ENCODE measurements around the gene BRINP1.

The BRINP1 gene, protein sequence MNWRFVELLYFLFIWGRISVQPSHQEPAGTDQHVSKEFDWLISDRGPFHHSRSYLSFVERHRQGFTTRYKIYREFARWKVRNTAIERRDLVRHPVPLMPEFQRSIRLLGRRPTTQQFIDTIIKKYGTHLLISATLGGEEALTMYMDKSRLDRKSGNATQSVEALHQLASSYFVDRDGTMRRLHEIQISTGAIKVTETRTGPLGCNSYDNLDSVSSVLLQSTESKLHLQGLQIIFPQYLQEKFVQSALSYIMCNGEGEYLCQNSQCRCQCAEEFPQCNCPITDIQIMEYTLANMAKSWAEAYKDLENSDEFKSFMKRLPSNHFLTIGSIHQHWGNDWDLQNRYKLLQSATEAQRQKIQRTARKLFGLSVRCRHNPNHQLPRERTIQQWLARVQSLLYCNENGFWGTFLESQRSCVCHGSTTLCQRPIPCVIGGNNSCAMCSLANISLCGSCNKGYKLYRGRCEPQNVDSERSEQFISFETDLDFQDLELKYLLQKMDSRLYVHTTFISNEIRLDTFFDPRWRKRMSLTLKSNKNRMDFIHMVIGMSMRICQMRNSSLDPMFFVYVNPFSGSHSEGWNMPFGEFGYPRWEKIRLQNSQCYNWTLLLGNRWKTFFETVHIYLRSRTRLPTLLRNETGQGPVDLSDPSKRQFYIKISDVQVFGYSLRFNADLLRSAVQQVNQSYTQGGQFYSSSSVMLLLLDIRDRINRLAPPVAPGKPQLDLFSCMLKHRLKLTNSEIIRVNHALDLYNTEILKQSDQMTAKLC

DNA sequence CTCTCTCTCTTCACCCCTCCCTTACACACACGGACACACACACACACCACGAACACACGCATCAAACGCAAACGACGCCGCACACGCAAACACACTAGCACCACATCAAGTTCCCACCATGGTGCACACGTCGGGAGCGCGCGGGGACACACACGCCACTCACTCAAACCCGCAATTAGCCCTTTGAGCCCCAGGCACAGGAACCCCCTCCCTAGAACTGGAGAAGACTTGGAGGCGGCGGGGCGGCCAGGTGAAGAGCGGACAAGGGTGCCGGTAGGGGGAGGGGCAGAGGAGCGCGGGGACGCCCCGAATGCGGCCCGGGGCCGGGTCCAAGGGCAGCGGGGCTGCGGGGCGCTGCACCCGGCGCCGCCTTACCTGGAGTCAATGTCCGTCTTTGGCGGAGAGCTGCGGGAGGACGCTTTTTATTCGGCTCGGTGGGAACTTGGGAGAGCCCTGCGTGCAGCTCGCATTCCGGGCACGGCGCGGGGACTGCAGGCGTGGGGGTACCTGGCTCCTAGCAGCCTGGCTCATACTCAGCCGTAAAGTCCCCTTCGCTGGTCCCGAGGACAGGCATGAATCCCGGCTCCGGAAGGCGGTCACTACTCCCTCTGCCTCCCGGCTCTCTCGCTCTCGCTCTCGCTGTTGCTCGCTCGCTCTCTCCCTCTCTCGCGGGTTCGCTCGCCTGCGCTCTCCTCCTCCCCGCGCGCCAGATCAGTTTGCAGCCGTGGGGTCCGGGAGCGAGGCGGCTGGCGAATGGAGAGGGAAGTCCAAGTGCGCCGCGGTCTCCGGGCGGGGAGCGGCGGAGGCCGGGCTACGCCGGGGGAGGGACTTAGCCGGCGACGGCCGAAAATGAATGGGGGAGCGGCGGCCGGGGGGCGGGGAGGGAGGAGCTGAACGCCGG, at the start of gene BRINP1:
BRINP1 (minus strand) TSS at position 755 of the 901 bp plus-strand sequence. CDS start 56,080 bp downstream, outside the sequence.
- in situ Hi-C loops (cut with MboI; ENCODE audit: low sequenced_read_pairs), result no loop called here

DNA sequence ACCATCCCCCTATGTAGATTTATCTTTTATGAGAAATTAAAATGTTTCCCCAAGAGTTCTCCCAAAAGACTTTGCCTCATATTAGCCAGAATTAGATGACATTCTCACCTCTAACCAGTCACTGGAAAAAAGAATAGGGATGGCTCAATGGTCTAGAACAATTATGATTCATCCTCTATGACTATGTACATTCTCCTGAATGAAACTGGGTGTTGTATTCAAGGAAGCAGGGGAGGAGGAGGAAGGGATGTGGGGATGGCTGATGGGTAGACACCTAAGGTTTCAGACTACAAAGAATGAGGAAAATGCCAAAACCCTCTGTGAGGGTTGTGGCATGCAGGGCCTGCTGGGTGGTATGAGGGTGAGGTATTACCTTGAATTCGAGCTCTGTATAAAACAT, 49.5 kb upstream of the BRINP1 start:
- in situ Hi-C loops (cut with MboI; ENCODE audit: low sequenced_read_pairs), result no loop called here

DNA sequence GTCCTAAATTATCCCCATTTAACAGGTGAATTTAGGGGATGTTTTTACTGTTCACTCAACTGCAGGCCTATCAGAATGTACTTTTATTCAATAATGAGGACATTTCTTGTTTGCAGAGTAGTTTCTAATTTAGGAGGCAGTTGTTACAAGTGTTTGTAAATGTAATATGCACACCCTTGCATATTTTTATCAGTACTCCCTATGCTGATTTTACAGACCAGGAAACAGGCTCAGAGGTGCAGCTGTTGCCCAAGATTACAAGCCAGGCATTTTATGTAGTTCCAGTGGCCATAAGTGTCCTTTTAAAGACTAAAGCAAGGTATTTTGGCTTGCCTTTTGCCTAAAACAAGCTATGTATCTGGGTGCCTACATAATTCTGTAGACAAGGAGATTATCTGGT, 47.6 kb upstream of the BRINP1 start:
- in situ Hi-C loops (cut with MboI; ENCODE audit: low sequenced_read_pairs), result no loop called here

DNA sequence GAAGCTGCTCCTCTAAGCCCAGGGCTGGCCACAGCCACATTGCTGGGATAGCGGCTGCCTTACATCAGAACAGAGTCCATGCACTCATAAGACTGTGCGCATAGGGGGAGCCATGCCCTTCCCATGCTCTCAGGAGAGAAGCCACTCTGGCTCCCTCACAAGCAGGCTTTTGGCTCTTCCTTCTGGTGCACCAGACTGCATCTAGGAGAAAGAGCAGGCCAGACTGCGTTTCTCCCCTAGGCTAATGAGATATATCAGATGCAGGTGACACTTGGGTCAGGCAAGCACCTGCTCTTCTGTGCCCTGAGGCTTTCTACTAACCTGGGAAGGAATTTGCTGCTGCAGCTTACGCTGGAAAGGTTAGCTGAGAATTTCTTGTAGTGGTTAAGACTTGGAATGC, 43.2 kb upstream of the BRINP1 start:
- in situ Hi-C loops (cut with MboI; ENCODE audit: low sequenced_read_pairs), result no loop called here

DNA sequence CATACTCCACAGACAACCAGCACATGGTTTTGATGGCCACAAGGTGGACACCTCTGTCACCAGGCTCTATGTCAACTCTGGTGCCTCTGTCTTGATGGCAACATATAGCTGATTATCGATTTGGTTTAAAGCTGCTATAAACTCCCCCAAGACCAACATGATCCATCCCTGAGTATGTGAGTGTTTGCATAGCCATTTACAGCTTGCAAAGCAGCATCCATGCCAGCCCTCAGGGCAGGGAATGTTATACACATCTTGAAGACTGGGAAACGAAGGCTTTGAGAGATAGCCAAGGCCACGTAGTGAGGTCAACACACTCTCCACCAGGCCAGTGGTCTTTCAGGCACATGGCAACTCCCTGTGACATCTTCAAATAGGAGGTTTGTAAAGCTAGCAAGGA, 40.3 kb upstream of the BRINP1 start:
- in situ Hi-C loops (cut with MboI; ENCODE audit: low sequenced_read_pairs), result no loop called here

DNA sequence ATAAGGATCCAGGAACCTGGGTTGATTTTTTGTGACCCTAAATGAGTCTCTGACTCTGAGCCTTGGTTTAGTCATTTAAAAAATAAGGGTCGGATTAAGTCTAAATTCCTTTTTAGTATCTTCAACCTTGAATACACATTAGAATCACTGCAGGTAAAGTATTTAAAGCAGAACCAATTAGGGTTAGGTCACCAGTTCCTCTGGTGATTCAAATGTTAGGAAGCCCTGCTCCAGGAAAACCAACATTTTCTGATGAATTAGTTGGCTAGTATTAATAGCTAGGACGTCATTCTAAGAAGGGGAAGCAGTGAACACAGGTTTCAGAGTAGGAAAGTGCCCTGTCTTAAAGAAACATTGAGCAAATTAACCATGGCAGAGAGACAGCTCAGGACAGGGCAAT, 31.4 kb upstream of the BRINP1 start:
- in situ Hi-C loops (cut with MboI; ENCODE audit: low sequenced_read_pairs), result no loop called here

DNA sequence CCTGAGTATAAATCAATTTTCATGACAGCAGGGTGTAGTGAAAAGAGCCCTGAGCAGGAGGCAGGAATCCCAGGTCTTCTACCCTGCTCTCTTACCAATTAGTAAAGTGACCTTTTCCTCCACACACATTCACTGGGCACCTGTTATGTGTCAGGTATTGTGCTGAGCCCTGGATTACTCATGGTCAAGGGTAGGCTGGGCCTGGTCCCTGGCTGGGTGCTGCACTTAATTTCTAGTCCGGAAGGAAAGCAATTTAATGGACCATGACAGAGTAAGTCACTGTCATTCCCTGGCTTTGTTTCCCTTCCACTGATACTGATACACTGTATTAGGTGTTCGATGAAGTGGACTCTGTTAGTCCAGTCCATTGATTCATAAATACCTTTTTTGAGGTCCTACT, 29.1 kb upstream of the BRINP1 start:
- in situ Hi-C loops (cut with MboI; ENCODE audit: low sequenced_read_pairs), result no loop called here

DNA sequence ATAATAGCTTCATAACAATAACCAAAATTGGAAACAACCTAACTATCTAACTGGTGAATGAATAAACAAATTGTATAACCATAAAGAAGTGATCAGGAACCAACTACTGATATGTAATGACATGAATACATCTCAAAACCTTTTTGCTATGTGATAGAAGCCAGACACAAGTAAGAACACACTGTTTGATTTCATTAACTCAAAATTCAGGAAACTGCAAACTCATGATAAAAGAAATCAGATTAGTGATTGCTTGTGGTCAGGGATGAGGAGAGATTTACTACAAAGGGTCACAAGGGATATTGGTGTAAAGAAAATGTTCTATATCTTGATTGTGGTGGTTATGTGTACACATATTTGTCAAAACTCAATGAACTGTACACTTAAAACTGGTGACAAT, 22.6 kb upstream of the BRINP1 start:
- in situ Hi-C loops (cut with MboI; ENCODE audit: low sequenced_read_pairs), result no loop called here

DNA sequence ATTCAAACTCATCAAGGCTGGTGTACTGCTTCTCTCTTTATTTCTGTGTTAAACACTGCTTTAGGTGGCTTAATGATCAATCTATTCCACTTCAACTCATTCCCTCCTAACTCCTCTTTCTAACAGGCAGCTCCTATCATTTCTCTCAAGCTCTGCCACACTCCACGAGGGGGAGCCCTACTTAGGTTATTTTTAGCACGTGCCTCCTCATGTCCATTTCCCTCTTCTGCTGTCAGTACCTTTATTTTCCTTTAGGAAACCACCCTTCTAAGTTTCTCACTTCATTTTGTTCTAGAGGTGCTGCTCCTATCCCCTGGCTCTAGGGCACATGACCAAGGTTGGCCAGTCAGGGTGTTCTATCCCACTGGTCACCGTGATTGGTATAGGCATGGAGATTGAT, 6.7 kb upstream of the BRINP1 start:
- in situ Hi-C loops (cut with MboI; ENCODE audit: low sequenced_read_pairs), result no loop called here

DNA sequence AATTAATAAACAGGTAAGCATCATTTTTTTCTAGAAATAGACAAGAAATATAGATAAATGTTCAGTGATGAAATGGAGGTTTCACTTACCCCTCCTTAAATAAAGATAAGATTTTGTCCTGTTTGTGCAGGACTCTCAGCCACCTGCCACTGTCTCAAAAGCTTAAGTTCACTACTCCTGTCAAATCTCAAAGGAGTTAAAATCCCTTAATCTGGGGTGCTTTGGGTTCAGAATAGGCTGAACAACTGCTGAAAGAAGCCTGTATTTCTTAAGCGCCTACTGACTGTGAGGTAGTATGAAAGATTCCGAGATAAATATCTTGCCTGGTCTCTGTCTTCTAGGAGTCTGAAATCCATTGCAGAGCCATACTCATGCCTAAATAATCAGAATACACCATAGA, 3.7 kb upstream of the BRINP1 start:
- in situ Hi-C loops (cut with MboI; ENCODE audit: low sequenced_read_pairs), result no loop called here

DNA sequence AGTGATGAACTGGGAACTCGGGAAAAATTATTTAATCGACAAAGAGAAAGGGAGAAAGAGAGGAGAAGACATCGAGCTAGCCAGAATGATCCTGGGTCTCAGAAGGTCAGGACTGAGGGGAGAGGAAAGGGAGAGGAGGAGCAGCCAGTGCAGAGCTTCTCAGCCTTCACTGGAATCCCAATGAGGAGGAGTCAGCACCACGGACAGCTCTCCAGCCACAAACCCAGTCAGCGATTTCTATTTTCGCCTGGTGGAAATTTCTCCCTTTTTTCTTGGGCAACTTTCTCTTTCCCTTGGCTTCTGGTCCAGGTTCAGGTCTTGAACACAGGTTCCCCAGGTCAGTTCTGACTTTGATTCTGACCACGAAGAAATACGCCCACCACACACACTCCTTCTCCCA, 1.6 kb upstream of the BRINP1 start:
- in situ Hi-C loops (cut with MboI; ENCODE audit: low sequenced_read_pairs), result no loop called here

DNA sequence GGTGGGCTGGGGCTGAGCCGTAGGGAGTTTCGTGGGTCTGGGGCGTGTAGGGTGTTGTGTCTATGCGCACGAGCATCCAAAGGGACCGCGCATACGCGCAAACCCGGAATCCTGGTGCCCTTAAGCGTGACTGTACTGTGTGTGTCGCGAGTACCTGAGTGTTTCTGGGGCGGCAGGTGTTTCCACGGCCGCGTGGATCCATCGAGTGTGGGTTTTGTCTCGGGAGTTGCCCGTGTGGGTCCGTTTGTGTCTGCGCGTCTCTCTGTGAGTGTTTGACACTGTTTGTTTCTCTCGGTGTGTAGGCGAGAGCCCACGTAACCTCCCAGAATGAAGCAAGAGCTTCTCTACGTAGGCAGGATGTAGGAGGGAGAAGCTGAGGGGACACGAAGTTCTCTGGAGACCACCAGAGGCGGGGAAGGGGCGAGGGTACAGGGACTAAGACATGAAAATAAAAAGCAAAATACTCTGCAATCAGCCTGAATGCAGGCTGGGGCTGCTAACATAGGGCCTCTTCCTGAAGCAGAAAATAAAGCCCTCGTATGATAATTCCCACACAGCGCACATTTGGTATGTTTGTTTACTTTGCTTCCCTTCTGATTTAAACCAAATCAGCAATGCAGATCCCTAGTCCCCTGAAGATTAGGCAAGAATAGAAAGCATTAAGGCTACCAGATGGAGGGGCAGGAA, 588 bp upstream of the BRINP1 start:
- in situ Hi-C loops (cut with MboI; ENCODE audit: low sequenced_read_pairs), result no loop called here

DNA sequence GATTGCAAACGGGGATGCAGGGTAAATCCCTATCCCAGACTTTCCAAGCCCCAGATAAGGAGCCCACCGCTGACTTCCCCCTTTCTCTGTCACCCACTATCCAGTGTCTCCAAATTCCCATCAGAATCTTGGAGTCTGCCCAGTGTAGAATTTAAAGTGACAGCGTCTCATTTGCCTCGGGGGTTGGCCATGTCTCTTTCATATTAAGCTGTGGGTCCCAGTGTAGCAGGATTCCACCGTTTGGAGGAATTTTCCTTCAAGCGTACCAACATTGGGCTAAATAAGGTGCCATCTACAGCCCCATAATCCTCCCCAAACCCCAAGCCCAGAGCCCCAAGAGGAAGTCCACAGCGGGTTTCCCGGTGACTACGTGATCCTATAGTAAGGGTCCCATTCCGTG, 1.1 kb downstream of the BRINP1 start:
- in situ Hi-C loops (cut with MboI; ENCODE audit: low sequenced_read_pairs), result no loop called here

DNA sequence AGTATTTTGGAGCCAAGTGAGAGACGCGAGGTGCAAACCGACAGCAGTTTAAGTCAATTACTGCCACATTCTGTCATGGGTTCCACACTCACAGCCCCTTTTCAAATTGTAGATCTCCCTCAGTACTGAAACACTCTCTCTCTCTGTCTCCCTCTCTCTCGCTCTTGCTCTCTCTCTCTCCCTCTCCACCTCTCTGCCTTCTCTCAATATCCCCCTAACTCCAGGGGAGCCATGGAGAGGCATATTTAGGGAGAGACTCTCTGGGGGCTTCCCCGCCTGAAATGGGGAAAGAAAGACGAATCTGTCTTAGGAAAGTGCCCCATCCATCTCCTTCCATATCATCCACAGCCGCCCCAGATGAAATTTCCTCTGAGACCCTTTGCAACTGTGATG, 1.6 kb downstream of the BRINP1 start:
- in situ Hi-C loops (cut with MboI; ENCODE audit: low sequenced_read_pairs), result no loop called here

DNA sequence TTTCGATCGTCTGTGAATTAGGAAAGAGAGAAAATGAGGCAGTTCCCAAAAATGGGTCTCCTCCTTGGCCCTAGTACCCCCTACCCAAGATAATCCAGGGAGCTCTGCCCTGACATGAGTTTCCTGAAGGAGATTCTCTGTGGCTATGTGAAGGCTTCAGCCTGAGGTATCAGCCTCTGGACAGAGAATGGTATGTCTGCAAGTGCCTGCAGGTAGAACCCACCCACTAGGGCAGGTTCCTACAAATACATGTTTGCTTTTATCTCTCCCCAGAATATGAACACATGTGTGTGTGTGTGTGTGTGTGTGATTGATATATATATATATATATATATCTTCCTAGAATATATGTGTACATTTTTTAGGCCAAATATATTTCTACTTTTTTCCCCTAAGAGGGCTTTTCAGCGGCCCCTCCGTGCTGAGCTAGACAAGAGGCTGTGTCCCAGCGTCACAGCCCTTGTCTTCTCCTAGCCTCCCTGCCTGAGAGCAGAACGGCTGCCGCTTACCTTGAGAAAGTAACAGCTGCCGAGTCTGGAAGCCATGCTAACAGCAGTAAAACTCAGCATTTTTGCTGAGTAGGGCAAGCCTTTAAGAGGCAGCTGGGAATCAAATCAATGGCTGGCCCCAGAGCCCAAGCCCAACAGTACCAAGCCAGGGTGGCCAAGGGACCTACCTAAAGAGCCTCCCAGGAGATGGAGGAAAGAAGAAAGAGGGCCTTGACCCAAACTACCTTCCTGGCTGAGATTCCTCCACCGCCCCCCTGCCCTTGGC, 2.1 kb downstream of the BRINP1 start:
- in situ Hi-C loops (cut with MboI; ENCODE audit: low sequenced_read_pairs), result no loop called here

DNA sequence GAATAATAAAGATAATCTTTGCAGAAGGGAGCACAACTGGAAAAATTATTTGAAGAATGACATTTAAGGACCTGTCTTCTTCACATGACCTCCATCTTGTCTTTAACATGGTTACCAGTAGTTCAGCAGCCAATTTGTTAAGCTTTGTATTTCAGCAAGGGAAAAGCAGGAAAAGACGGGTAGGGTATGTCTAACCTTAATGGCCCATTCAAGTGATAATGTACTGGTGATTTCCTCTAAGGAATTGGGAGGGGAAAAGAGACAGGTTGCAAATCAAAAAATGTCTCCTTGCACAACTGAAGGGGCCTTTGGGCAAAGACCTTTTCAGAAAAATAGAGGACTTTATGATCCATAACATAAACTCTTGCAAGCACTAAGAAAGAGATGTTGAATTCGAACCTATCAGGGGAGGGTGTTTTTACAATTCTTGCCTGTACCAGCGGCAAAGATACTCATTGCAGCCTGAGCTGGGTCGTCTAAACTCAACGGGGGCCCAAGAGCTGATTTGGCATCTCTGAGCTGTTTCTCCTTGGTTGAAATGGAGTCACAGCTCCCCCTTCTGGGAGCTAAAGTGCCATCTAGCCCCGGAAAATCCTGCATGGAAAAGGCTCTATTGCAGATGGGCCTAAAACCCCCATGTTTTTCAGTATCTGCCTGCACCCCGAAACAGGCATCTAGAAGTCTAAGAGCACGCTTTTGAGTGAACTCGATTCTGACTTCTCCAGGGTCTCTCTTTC, 3.8 kb downstream of the BRINP1 start:
- in situ Hi-C loops (cut with MboI; ENCODE audit: low sequenced_read_pairs), result no loop called here

DNA sequence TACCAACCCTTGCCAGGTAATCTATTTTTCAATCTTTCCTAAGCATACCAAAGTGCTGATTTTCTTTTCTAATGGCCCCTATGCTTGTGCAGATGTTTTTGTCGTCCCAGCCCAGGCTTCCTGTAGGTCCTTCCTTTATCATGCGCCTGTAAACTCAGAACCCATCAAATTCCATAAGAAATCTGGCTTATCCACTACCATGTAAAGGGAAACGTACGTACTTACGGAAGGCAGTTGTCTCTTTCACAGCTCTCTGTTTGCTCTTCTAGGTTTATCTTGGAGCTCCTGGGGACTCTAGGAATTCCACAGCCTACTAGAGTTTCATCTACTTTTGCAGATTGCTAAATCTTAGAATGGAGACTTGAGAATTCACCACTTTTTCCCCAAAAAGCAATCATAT, 9.0 kb downstream of the BRINP1 start:
- in situ Hi-C loops (cut with MboI; ENCODE audit: low sequenced_read_pairs), result no loop called here

DNA sequence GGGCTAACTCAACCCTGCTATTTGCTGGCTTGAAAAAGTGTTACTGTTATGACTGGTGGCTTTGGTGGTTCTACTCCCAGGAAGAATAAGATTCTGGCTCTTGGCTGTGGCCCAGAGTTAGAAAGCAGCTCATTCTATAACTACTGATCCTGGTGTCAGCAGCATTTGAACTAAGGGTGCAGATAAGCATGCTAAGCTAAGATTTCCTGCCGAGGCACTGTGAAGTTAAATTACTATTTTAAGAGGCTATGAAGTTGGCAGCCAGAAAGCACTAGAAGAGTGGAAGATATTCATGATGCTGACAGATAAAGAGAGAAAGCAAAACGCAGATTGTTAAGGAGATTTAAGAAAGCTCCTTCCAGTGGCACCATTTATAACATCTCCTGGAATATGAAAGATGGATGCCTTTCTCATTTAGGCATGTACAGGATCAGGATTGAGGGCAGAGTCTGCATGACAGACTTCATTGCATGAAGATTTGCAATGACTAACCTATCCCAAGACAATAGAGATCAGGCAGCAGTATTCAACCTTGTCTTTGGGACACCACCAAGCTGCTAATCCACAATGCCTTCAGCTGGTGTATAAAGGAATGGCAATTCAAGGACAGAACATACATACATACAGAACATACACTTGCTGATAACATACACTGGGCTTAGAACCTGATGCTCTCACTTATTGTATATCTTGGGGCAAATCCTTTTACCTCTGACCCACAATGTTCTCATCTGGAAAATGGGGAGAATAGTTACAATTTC, 11.7 kb downstream of the BRINP1 start:
- in situ Hi-C loops (cut with MboI; ENCODE audit: low sequenced_read_pairs), result no loop called here

Measured in HL-60/S4 (cell line).